GM19463 (cell line): Measurements from ENCODE around the gene MEF2A.

Experiments
- ATAC-seq: cut with Tn5 transposase; IDR thresholded peaks from one replicate; pipeline ENCODE4 v1.9.1; 2021; ENCODE audit warnings: mild to moderate bottlenecking, moderate library complexity; ENCODE audit not compliant: unreplicated experiment

The MEF2A gene

GRCh38 chr15:99562238-99562637 lies 3.5 kb upstream of the MEF2A start:
- no peak for ATAC-seq

- peak; percentile 24 for ATAC-seq
These were observed 1.3 kb upstream of the MEF2A start for GRCh38 chr15:99564221-99565048.

- no peak for ATAC-seq
These were observed 810 bp upstream of the MEF2A start for GRCh38 chr15:99565049-99565298.

- ATAC-seq, result no peak
These were observed 543 bp downstream of the MEF2A start for GRCh38 chr15:99566157-99566897.

GRCh38 chr15:99568625-99569352 lies 3.0 kb downstream of the MEF2A start:
- ATAC-seq, result no peak

- ATAC-seq, result no peak
These were observed 5.5 kb downstream of the MEF2A start for GRCh38 chr15:99571299-99571698.

- no peak for ATAC-seq
These were observed 8.3 kb downstream of the MEF2A start for GRCh38 chr15:99574048-99574447.

- no peak for ATAC-seq
These were observed 8.7 kb downstream of the MEF2A start for GRCh38 chr15:99574502-99574901.

- ATAC-seq, result no peak
These were observed 13.0 kb downstream of the MEF2A start for GRCh38 chr15:99578809-99579208.

- ATAC-seq, result no peak
These were observed 14.3 kb downstream of the MEF2A start for GRCh38 chr15:99580076-99580475.

GRCh38 chr15:99582508-99582960 lies 16.8 kb downstream of the MEF2A start:
- no peak for ATAC-seq

GRCh38 chr15:99584081-99584600 lies 18.4 kb downstream of the MEF2A start:
- ATAC-seq, result no peak

- ATAC-seq, result no peak
These were observed 20.3 kb downstream of the MEF2A start for GRCh38 chr15:99586121-99586520.

- no peak for ATAC-seq
These were observed 24.0 kb downstream of the MEF2A start for GRCh38 chr15:99589801-99590200.

GRCh38 chr15:99590913-99591646 lies 25.3 kb downstream of the MEF2A start:
- ATAC-seq, result peak; percentile 80

GRCh38 chr15:99592145-99592791 lies 26.5 kb downstream of the MEF2A start:
- no peak for ATAC-seq

GRCh38 chr15:99593070-99593469 lies 27.3 kb downstream of the MEF2A start:
- no peak for ATAC-seq

- no peak for ATAC-seq
These were observed 29.1 kb downstream of the MEF2A start for GRCh38 chr15:99594916-99595315.

GRCh38 chr15:99598296-99598695 lies 32.5 kb downstream of the MEF2A start:
- no peak for ATAC-seq

GRCh38 chr15:99603828-99604227 lies 38.0 kb downstream of the MEF2A start:
- no peak for ATAC-seq
